ENCODE data around the gene ABCA4.

Gene ABCA4

DNA sequence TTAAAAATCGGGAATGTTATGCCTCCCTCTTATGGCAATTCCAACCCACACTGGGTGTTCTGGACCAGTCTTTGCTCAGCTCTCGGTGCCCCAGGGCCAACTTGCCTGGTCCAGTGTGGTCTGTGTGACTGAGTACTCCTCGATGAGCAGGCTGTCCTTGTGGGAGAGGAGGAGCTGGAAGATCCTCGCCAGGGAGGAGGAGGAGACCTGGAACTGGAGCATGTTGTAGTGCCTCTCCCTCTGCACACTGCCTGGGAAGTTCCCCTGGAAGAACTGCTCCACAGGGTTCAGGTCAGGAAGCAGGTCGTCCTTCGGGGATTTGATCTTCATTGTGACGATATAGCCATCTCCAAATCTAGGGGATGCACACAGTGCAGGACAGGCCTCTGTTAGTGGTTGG lies 123.2 kb downstream of the ABCA4 start:
- no peak for ATAC-seq
- TF ChIP-seq ZC3H10 (CRISPR knock-in tag; IDR thresholded peaks at IDR 0.05): no peak
- TF ChIP-seq, protein P1, sequence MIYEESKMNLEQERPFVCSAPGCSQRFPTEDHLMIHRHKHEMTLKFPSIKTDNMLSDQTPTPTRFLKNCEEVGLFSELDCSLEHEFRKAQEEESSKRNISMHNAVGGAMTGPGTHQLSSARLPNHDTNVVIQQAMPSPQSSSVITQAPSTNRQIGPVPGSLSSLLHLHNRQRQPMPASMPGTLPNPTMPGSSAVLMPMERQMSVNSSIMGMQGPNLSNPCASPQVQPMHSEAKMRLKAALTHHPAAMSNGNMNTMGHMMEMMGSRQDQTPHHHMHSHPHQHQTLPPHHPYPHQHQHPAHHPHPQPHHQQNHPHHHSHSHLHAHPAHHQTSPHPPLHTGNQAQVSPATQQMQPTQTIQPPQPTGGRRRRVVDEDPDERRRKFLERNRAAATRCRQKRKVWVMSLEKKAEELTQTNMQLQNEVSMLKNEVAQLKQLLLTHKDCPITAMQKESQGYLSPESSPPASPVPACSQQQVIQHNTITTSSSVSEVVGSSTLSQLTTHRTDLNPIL (CRISPR knock-in tag; IDR thresholded peaks at IDR 0.05; ENCODE audit: low read depth): no peak
- no peak for TF ChIP-seq GLIS3 (CRISPR knock-in tag; IDR thresholded peaks at IDR 0.05)
- no peak for TF ChIP-seq ZFP30 (CRISPR knock-in tag; IDR thresholded peaks at IDR 0.05)
- no peak for TF ChIP-seq ZNF565 (CRISPR knock-in tag; conservative IDR thresholded peaks at IDR 0.05; ENCODE audit: low read depth)
- no peak for TF ChIP-seq ZNF8 (CRISPR knock-in tag; IDR thresholded peaks at IDR 0.05)
- TF ChIP-seq, protein P2, sequence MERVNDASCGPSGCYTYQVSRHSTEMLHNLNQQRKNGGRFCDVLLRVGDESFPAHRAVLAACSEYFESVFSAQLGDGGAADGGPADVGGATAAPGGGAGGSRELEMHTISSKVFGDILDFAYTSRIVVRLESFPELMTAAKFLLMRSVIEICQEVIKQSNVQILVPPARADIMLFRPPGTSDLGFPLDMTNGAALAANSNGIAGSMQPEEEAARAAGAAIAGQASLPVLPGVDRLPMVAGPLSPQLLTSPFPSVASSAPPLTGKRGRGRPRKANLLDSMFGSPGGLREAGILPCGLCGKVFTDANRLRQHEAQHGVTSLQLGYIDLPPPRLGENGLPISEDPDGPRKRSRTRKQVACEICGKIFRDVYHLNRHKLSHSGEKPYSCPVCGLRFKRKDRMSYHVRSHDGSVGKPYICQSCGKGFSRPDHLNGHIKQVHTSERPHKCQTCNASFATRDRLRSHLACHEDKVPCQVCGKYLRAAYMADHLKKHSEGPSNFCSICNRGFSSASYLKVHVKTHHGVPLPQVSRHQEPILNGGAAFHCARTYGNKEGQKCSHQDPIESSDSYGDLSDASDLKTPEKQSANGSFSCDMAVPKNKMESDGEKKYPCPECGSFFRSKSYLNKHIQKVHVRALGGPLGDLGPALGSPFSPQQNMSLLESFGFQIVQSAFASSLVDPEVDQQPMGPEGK (CRISPR knock-in tag; IDR thresholded peaks at IDR 0.05; ENCODE audit: borderline replicate concordance): no peak
- TF ChIP-seq ISL1 (CRISPR knock-in tag; IDR thresholded peaks at IDR 0.05): no peak
- TF ChIP-seq BACH2 (CRISPR knock-in tag; IDR thresholded peaks at IDR 0.05; ENCODE audit: borderline replicate concordance): no peak
- TF ChIP-seq, protein P3, sequence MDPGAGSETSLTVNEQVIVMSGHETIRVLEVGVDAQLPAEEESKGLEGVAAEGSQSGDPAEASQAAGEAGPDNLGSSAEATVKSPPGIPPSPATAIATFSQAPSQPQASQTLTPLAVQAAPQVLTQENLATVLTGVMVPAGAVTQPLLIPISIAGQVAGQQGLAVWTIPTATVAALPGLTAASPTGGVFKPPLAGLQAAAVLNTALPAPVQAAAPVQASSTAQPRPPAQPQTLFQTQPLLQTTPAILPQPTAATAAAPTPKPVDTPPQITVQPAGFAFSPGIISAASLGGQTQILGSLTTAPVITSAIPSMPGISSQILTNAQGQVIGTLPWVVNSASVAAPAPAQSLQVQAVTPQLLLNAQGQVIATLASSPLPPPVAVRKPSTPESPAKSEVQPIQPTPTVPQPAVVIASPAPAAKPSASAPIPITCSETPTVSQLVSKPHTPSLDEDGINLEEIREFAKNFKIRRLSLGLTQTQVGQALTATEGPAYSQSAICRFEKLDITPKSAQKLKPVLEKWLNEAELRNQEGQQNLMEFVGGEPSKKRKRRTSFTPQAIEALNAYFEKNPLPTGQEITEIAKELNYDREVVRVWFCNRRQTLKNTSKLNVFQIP (CRISPR knock-in tag; IDR thresholded peaks at IDR 0.05; ENCODE audit: borderline replicate concordance, low read depth): no peak

DNA sequence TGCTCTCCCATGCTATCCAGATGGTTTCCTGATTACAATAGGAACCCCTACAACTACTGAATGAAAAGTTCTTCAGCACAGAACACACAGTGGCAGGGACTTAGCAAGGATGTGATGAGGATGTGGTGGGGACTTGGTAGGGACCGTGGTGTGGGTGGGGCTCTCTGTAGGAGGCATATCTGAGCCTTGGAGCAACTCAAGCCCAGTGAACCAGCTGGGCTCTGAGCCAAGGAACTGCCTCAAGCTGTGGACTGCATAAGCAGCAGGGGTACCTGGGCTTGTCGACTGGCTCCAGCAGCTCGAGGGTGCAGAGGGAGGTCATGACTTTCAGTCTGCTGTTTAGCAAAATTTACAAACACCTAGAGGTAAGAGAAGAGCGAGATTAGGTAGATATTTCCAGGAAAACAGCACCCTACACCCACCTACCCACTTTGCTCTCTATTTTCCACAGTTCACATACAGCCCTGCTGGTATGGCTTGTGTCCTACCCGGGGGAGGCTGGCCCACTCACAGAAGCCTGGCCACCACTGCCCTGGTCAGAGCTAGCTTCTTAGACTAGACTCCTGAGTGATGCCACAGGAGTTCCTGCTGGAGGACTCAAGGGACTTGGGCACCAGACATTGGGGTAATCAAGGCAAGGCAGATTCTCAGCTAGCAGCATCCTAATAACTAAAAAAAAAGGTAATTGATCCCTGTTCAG lies 125.0 kb downstream of the ABCA4 start:
- no peak; the same call in 2 of the 3 replicates for ATAC-seq
- TF ChIP-seq, protein P4, sequence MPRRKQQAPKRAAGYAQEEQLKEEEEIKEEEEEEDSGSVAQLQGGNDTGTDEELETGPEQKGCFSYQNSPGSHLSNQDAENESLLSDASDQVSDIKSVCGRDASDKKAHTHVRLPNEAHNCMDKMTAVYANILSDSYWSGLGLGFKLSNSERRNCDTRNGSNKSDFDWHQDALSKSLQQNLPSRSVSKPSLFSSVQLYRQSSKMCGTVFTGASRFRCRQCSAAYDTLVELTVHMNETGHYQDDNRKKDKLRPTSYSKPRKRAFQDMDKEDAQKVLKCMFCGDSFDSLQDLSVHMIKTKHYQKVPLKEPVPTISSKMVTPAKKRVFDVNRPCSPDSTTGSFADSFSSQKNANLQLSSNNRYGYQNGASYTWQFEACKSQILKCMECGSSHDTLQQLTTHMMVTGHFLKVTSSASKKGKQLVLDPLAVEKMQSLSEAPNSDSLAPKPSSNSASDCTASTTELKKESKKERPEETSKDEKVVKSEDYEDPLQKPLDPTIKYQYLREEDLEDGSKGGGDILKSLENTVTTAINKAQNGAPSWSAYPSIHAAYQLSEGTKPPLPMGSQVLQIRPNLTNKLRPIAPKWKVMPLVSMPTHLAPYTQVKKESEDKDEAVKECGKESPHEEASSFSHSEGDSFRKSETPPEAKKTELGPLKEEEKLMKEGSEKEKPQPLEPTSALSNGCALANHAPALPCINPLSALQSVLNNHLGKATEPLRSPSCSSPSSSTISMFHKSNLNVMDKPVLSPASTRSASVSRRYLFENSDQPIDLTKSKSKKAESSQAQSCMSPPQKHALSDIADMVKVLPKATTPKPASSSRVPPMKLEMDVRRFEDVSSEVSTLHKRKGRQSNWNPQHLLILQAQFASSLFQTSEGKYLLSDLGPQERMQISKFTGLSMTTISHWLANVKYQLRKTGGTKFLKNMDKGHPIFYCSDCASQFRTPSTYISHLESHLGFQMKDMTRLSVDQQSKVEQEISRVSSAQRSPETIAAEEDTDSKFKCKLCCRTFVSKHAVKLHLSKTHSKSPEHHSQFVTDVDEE (CRISPR knock-in tag; IDR thresholded peaks at IDR 0.05): no peak
- TF ChIP-seq ZNF70 (CRISPR knock-in tag; IDR thresholded peaks at IDR 0.05) (no peak), ISL1 (CRISPR knock-in tag; IDR thresholded peaks at IDR 0.05) (no peak), TCF4 (CRISPR knock-in tag; IDR thresholded peaks at IDR 0.05; ENCODE audit: borderline replicate concordance) (no peak), ZNF565 (CRISPR knock-in tag; conservative IDR thresholded peaks at IDR 0.05; ENCODE audit: low read depth) (no peak), PPARA (CRISPR knock-in tag; IDR thresholded peaks at IDR 0.05; ENCODE audit: borderline replicate concordance) (no peak), ZFP3 (CRISPR knock-in tag; IDR thresholded peaks at IDR 0.05) (no peak), TOX (CRISPR knock-in tag; IDR thresholded peaks at IDR 0.05; ENCODE audit: borderline replicate concordance) (no peak), SNAI2 (CRISPR knock-in tag; IDR thresholded peaks at IDR 0.05) (no peak), GLIS3 (CRISPR knock-in tag; IDR thresholded peaks at IDR 0.05) (no peak), ZFP30 (CRISPR knock-in tag; IDR thresholded peaks at IDR 0.05) (no peak), RARB (CRISPR knock-in tag; IDR thresholded peaks at IDR 0.05) (no peak), OSR1 (CRISPR knock-in tag; IDR thresholded peaks at IDR 0.05) (no peak), ZC3H10 (CRISPR knock-in tag; IDR thresholded peaks at IDR 0.05) (no peak)
- TF ChIP-seq, protein P3 (CRISPR knock-in tag; IDR thresholded peaks at IDR 0.05; ENCODE audit: borderline replicate concordance, low read depth): no peak

DNA sequence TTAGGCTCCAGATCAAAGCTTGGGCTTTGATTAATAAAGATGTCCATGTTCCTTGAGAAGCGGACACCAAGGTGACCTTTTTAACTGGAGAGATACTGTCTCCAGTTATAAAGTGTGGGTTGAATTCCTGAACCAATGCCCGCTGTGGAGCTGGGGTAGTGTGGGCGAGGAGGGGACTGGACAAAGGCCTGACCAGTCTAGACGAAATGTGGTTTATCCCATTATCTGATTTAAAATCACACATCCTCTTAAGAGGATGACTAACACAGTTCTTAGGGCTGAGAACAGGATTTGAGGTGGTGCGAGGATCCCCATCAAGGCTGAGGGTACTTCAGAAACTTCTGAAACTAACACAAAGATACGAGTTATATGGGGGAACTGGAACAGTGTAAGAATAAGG lies 127.2 kb downstream of the ABCA4 start:
- TF ChIP-seq TCF4 (CRISPR knock-in tag; IDR thresholded peaks at IDR 0.05; ENCODE audit: borderline replicate concordance): no peak
- TF ChIP-seq, protein P3 (CRISPR knock-in tag; IDR thresholded peaks at IDR 0.05; ENCODE audit: borderline replicate concordance, low read depth): no peak
- no peak for TF ChIP-seq ESRRG (CRISPR knock-in tag; IDR thresholded peaks at IDR 0.05)
- no peak for TF ChIP-seq ISL1 (CRISPR knock-in tag; IDR thresholded peaks at IDR 0.05)
- no peak for TF ChIP-seq ZNF565 (CRISPR knock-in tag; conservative IDR thresholded peaks at IDR 0.05; ENCODE audit: low read depth)
- TF ChIP-seq, protein P2 (CRISPR knock-in tag; IDR thresholded peaks at IDR 0.05; ENCODE audit: borderline replicate concordance): no peak
- ATAC-seq: no peak

All from SK-N-SH treated with all-trans-retinoic acid at 6 μM for 48 hours (cell line).